ENCODE results near the gene MYOM1.

MYOM1 gene

DNA sequence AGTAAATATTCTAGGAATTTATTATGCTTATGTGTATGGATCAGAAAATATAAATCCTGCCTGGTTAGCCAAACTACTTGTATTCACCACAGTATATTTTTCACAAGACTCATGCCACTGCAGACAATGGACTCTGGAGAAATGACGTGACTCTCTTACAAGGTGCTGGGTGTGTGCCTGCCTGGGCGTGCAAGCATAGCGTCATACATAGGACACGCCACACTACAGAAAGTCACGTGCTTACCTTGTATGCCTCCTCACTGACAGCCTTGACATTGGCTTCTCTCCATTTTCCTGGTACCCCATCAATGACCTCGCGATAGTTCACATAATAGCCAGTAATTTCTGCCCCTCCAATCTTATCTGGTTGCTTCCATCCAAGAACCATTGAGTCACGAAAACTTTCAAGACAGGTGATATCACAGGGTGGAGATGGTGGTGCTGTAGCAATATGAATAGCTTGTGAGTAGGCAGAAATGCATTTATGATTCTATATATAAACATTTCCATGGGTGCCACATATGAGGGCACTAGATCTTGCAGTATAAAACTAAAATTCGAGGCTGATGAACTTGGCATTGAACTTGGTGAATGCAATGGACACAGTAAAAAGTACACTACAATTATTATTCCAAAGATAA is 93.2 kb downstream of the MYOM1 start:
- DNase-seq (ENCODE audit: extremely low spot score), result no peak
- TF ChIP-seq NFRKB (IDR thresholded peaks at IDR 0.05) (no peak), ARNT (IDR thresholded peaks at IDR 0.05) (no peak), FOXA1 (IDR thresholded peaks at IDR 0.05) (no peak), FOXM1 (IDR thresholded peaks at IDR 0.05; ENCODE audit: borderline replicate concordance) (no peak), LEF1 (IDR thresholded peaks at IDR 0.05; ENCODE audit: borderline replicate concordance) (no peak), L3MBTL2 (conservative IDR thresholded peaks at IDR 0.05) (no peak), CTBP1 (IDR thresholded peaks at IDR 0.05; ENCODE audit: borderline replicate concordance) (no peak), FOXK2 (IDR thresholded peaks at IDR 0.05) (no peak), ELF4 (IDR thresholded peaks at IDR 0.05) (no peak), HDGF (IDR thresholded peaks at IDR 0.05; ENCODE audit: borderline replicate concordance) (no peak), SP1 (IDR thresholded peaks at IDR 0.05) (no peak), ZNF384 (IDR thresholded peaks at IDR 0.05) (no peak), SUZ12 (IDR thresholded peaks at IDR 0.05) (no peak), BHLHE40 (IDR thresholded peaks at IDR 0.05; ENCODE audit: borderline replicate concordance) (no peak), TARDBP (IDR thresholded peaks at IDR 0.05) (no peak)
- TF ChIP-seq, protein P1, sequence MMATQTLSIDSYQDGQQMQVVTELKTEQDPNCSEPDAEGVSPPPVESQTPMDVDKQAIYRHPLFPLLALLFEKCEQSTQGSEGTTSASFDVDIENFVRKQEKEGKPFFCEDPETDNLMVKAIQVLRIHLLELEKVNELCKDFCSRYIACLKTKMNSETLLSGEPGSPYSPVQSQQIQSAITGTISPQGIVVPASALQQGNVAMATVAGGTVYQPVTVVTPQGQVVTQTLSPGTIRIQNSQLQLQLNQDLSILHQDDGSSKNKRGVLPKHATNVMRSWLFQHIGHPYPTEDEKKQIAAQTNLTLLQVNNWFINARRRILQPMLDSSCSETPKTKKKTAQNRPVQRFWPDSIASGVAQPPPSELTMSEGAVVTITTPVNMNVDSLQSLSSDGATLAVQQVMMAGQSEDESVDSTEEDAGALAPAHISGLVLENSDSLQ (IDR thresholded peaks at IDR 0.05), result no peak
- POLR2A ChIA-PET, result no interaction called here
- CTCF ChIA-PET, result no interaction called here

DNA sequence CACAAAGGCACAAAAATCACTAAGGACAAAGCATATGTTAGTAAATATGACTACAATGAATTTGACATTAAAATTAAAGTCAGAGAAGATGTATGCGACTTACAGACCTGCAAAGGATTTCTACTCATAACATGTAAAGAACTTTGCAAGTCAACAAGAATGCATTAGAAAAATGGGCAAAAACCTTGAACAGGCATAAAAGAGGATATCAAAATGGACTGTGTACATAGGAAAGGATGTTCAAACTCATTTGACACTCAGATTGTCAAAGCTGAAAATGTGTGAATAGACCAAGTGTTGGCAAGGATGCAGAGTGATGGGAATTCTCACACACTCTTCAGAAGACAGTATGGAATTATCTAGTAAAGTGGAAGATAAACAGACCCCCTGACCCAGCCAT is 94.9 kb downstream of the MYOM1 start:
- CTCF ChIA-PET, result interaction anchor here (0.7 kb wide), 1 partner anchor 584 kb away, joined by 4 read pairs; no protein-coding TSS in a partner anchor
- DNase-seq (ENCODE audit: extremely low spot score), result no peak
- TF ChIP-seq BHLHE40 (IDR thresholded peaks at IDR 0.05; ENCODE audit: borderline replicate concordance) (no peak), SUZ12 (IDR thresholded peaks at IDR 0.05) (no peak), HDGF (IDR thresholded peaks at IDR 0.05; ENCODE audit: borderline replicate concordance) (no peak), FOXA1 (IDR thresholded peaks at IDR 0.05) (no peak), SP1 (IDR thresholded peaks at IDR 0.05) (no peak)
- POLR2A ChIA-PET, result no interaction called here

DNA sequence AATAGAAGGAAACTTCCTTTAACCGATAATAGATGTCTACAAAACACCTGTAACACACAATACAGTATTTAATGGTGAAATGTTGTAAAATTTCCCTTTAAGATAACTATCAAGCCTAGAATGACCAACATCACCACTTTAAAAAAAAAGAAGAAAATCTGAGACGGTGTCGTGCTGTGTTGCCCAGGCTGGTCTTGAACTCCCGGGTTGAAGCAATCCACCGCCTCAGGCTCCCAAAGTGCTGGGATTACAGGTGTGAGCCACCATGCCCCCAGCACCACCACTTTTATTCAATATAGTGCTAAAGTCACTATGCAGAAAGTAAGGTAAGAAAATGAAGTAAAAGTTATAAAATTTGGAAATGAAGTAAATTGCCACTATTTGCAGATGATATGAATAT is 96.9 kb downstream of the MYOM1 start:
- ChIA-PET CTCF (no interaction called here), POLR2A (no interaction called here)
- DNase-seq (ENCODE audit: extremely low spot score), result no peak
- no peak for TF ChIP-seq HDGF (IDR thresholded peaks at IDR 0.05; ENCODE audit: borderline replicate concordance)

DNA sequence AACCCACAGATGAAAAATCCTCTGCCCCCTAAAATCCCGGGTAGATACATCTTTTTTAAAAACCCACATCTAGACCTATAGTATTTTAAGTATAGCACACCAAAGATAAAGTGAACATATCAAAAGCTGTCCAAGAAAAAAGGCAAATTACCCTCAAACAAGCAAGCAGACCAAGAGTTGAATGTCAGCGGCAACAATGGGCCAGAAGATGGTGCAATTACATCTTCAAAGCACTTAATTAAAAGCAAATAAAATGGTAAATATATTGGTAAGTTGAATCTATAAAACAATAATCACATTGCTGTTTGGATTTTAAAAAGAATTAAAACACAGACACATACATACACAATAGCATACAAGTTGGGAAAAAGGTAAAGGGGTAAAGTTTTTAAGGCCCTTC is 98.5 kb downstream of the MYOM1 start:
- CTCF ChIA-PET, result no interaction called here
- no peak for DNase-seq (ENCODE audit: extremely low spot score)
- TF ChIP-seq, protein P1 (IDR thresholded peaks at IDR 0.05), result no peak
- no peak for TF ChIP-seq FOXA1 (IDR thresholded peaks at IDR 0.05)
- TF ChIP-seq SP1 (IDR thresholded peaks at IDR 0.05), result no peak
- TF ChIP-seq LEF1 (IDR thresholded peaks at IDR 0.05; ENCODE audit: borderline replicate concordance), result no peak
- no peak for TF ChIP-seq HDGF (IDR thresholded peaks at IDR 0.05; ENCODE audit: borderline replicate concordance)
- TF ChIP-seq L3MBTL2 (conservative IDR thresholded peaks at IDR 0.05), result no peak
- TF ChIP-seq ZNF384 (IDR thresholded peaks at IDR 0.05), result no peak
- no peak for TF ChIP-seq FOXM1 (IDR thresholded peaks at IDR 0.05; ENCODE audit: borderline replicate concordance)
- no peak for TF ChIP-seq CTBP1 (IDR thresholded peaks at IDR 0.05; ENCODE audit: borderline replicate concordance)
- TF ChIP-seq ELF4 (IDR thresholded peaks at IDR 0.05), result no peak
- no peak for TF ChIP-seq FOXK2 (IDR thresholded peaks at IDR 0.05)
- TF ChIP-seq NFRKB (IDR thresholded peaks at IDR 0.05), result no peak
- no peak for TF ChIP-seq SUZ12 (IDR thresholded peaks at IDR 0.05)
- no peak for TF ChIP-seq ARNT (IDR thresholded peaks at IDR 0.05)
- no peak for TF ChIP-seq TARDBP (IDR thresholded peaks at IDR 0.05)
- TF ChIP-seq BHLHE40 (IDR thresholded peaks at IDR 0.05; ENCODE audit: borderline replicate concordance), result no peak
- POLR2A ChIA-PET, result no interaction called here

DNA sequence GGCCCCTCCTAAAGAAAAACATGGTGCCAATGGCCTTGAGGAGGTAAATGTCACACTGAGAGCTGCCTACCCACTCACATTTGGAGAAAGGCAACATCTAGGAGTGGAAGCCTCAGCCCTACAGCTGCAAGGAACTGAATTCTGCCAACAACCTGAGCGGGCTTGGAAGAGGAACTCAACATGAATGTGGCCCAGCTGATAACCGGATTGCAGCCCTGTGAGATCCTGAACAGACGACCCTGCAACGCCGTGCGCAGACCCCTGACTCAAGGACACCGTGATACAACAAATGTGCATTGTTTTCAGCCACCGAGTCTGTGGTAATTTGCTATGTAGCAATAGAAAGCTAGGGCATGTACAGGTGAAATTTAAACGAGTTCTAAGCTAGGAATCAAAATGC is 99.4 kb downstream of the MYOM1 start:
- ChIA-PET CTCF (interaction anchor here (0.9 kb wide), 1 partner anchor 9 kb away, joined by 4 read pairs; no protein-coding TSS in a partner anchor), POLR2A (no interaction called here)
- DNase-seq (ENCODE audit: extremely low spot score), result no peak
- TF ChIP-seq TARDBP (IDR thresholded peaks at IDR 0.05), result no peak
- no peak for TF ChIP-seq BHLHE40 (IDR thresholded peaks at IDR 0.05; ENCODE audit: borderline replicate concordance)
- no peak for TF ChIP-seq ARNT (IDR thresholded peaks at IDR 0.05)
- no peak for TF ChIP-seq ELF4 (IDR thresholded peaks at IDR 0.05)
- TF ChIP-seq NFRKB (IDR thresholded peaks at IDR 0.05), result no peak
- no peak for TF ChIP-seq L3MBTL2 (conservative IDR thresholded peaks at IDR 0.05)
- no peak for TF ChIP-seq FOXK2 (IDR thresholded peaks at IDR 0.05)
- no peak for TF ChIP-seq CTBP1 (IDR thresholded peaks at IDR 0.05; ENCODE audit: borderline replicate concordance)
- TF ChIP-seq, protein P1 (IDR thresholded peaks at IDR 0.05), result no peak
- no peak for TF ChIP-seq HDGF (IDR thresholded peaks at IDR 0.05; ENCODE audit: borderline replicate concordance)

DNA sequence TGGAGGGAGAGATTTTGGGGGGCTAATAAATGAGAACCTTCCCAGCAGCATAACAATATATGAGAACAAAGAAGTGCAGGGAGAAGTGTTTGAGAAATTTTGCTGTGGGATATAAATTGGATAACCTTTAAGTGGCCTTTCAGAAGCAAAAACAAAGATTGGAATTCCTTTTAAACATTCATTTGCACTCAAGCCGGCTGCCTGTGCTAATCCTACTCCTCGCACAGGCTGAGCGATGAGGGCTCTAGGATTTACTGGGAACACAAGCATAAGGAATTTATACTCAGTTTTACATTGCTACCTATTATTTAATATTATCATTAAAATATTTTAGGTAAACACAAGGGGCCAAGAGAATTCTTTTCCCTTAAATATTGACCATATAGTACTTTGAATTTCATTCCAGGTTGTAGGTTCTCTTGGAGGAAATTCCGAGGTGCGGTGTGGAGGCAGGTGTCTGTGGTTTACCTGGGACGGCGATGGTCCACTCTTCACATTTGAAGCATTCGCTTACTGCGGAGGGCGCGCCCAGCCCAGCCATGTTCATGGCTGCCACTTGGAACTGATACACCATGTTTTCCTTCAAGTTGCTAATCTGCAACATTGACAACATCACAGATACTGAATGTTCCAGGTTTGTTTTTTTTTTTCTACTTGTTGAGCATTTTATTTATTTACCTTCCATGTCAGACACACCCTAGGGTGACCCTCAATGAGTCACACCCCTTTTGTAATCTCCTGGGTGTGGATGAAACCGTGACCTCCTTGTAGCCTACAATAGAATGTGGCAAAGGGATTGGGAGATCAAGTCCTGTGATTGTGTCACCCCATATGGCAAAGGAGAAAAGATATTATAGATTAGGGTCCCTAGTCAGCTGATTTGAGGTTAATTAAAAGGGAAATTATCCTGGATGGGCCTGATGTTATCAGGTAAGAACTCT is 100.1 kb downstream of the MYOM1 start:
- ChIA-PET CTCF (no interaction called here), POLR2A (no interaction called here)
- TF ChIP-seq FOXK2 (IDR thresholded peaks at IDR 0.05) (no peak), CTBP1 (IDR thresholded peaks at IDR 0.05; ENCODE audit: borderline replicate concordance) (no peak), FOXM1 (IDR thresholded peaks at IDR 0.05; ENCODE audit: borderline replicate concordance) (no peak), SP1 (IDR thresholded peaks at IDR 0.05) (no peak), ELF4 (IDR thresholded peaks at IDR 0.05) (no peak), BHLHE40 (IDR thresholded peaks at IDR 0.05; ENCODE audit: borderline replicate concordance) (no peak), SUZ12 (IDR thresholded peaks at IDR 0.05) (no peak), TARDBP (IDR thresholded peaks at IDR 0.05) (no peak), ZNF384 (IDR thresholded peaks at IDR 0.05) (no peak), FOXA1 (IDR thresholded peaks at IDR 0.05) (no peak), HDGF (IDR thresholded peaks at IDR 0.05; ENCODE audit: borderline replicate concordance) (no peak), NFRKB (IDR thresholded peaks at IDR 0.05) (no peak)
- TF ChIP-seq, protein P1 (IDR thresholded peaks at IDR 0.05), result no peak
- no peak for DNase-seq (ENCODE audit: extremely low spot score)
